ENCODE results near the gene RRAD. TPM values are rescaled to one million over a fixed set of nuclear protein-coding genes. Genes with fewer than 3 reads are reported as not detected.

The RRAD gene
- total RNA-seq, 1 experiment from 2014 or later: 0.19 TPM

DNA sequence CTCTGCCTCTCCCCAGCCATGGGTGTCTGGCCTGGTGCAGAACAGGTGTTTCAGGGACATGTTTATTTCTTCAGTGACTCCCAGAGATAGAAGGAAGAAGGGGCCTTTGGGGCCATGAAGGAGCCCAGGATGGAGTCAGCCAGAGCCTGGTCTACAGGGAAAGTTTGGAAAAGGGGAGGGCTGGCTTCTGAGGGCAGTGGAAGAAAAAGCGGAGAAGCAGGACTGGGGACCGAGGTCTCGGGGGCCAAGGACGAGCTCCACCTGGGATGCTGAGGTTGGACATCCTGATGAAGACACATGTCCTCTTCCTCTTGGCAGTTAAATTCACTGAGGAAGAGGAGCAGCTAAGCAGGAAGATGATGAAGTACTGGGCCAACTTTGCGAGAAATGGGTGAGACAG lies 17.6 kb upstream of the RRAD start:
- TF ChIP-seq, protein P1, sequence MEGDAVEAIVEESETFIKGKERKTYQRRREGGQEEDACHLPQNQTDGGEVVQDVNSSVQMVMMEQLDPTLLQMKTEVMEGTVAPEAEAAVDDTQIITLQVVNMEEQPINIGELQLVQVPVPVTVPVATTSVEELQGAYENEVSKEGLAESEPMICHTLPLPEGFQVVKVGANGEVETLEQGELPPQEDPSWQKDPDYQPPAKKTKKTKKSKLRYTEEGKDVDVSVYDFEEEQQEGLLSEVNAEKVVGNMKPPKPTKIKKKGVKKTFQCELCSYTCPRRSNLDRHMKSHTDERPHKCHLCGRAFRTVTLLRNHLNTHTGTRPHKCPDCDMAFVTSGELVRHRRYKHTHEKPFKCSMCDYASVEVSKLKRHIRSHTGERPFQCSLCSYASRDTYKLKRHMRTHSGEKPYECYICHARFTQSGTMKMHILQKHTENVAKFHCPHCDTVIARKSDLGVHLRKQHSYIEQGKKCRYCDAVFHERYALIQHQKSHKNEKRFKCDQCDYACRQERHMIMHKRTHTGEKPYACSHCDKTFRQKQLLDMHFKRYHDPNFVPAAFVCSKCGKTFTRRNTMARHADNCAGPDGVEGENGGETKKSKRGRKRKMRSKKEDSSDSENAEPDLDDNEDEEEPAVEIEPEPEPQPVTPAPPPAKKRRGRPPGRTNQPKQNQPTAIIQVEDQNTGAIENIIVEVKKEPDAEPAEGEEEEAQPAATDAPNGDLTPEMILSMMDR (conservative IDR thresholded peaks at IDR 0.05; ENCODE audit: low read depth, low read length): no peak
- TF ChIP-seq EZH2 (IDR thresholded peaks at IDR 0.05; ENCODE audit: borderline replicate concordance, low read depth, low read length, poor library complexity, severe bottlenecking): no peak
- ChIA-PET POLR2A (ENCODE audit: low non-redundant PET) (no interaction called here), CTCF (interaction anchor here (0.6 kb wide), 1 partner anchor 228 kb away, joined by 4 read pairs; the partner anchor contains the start of gene NOL3)

DNA sequence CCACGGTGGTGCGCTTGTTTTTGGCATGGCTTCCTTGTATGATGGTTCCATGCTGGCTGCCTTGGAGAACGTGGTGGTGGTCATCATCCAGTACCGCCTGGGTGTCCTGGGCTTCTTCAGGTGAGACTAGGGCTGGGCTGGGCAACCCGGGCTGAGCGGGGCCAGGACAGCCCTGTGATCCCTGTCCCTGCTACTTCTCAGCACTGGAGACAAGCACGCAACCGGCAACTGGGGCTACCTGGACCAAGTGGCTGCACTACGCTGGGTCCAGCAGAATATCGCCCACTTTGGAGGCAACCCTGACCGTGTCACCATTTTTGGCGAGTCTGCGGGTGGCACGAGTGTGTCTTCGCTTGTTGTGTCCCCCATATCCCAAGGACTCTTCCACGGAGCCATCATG lies 14.9 kb upstream of the RRAD start:
- no TSS peak for BruUV-seq (replicated peaks)
- TF ChIP-seq, protein P1 (conservative IDR thresholded peaks at IDR 0.05; ENCODE audit: low read depth, low read length): no peak
- TF ChIP-seq EZH2 (IDR thresholded peaks at IDR 0.05; ENCODE audit: borderline replicate concordance, low read depth, low read length, poor library complexity, severe bottlenecking): no peak
- H3K4me1 ChIP-seq (ENCODE audit: insufficient read depth, low read length, poor library complexity, severe bottlenecking): peaks cover 8% of the 10 kb centered on the region
- no peaks in the 10 kb centered on the region for H3K27me3 ChIP-seq (replicated peaks; ENCODE audit: insufficient read depth, low read depth, low read length, poor library complexity)
- no peak overlapping the region for H3K27ac ChIP-seq (ENCODE audit: low read depth, low read length, poor library complexity, severe bottlenecking)
- ChIA-PET CTCF (no interaction called here), POLR2A (ENCODE audit: low non-redundant PET) (no interaction called here)
- DNase-seq (ENCODE audit: low spot score): no peak
- H3K36me3 ChIP-seq (ENCODE audit: insufficient read depth, low read length, poor library complexity, severe bottlenecking): peaks cover 38% of the 10 kb centered on the region
- H3K9me3 ChIP-seq (ENCODE audit: low read depth, low read length, poor library complexity, severe bottlenecking): no peaks in the 10 kb centered on the region
- H3K4me3 ChIP-seq (ENCODE audit: low read depth, low read length, poor library complexity, severe bottlenecking): no peak overlapping the region
- intact Hi-C loops (cut with micrococcal nuclease; ENCODE audit: unreplicated experiment): no loop called here

More for the DNA sequence above, 17.6 kb upstream of the RRAD start:
- no peak overlapping the region for H3K4me3 ChIP-seq (ENCODE audit: low read depth, low read length, poor library complexity, severe bottlenecking)
- peaks cover 38% of the 10 kb centered on the region for H3K36me3 ChIP-seq (ENCODE audit: insufficient read depth, low read length, poor library complexity, severe bottlenecking)
- DNase-seq (ENCODE audit: low spot score): no peak
- H3K27ac ChIP-seq (ENCODE audit: low read depth, low read length, poor library complexity, severe bottlenecking): no peak overlapping the region
- no peaks in the 10 kb centered on the region for H3K4me1 ChIP-seq (ENCODE audit: insufficient read depth, low read length, poor library complexity, severe bottlenecking)
- intact Hi-C loops (cut with micrococcal nuclease; ENCODE audit: unreplicated experiment): no loop called here
- H3K27me3 ChIP-seq (replicated peaks; ENCODE audit: insufficient read depth, low read depth, low read length, poor library complexity): no peaks in the 10 kb centered on the region
- H3K9me3 ChIP-seq (ENCODE audit: low read depth, low read length, poor library complexity, severe bottlenecking): no peaks in the 10 kb centered on the region
- no TSS peak for BruUV-seq (replicated peaks)

DNA sequence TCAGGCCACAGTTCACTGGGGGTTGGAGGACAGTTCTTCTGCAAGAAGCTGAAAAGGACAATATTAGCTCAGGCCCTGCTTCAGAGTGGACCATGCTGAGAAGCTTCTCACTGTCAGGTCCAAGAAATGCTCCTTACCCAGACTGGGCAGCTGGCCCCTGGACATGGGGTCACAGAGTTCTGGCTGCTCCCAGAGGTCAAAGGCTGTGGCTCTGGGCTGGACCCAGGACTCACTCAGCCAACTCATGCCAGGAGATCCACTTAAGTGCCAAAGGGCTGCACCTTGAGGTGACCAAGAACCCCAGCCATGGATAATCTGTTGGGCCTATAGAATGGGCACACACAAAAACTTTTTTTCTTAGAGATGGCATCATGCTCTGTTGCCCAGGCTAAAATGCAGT lies 14.0 kb upstream of the RRAD start:
- Histone ChIP-seq H3K27me3 (replicated peaks; ENCODE audit: insufficient read depth, low read depth, low read length, poor library complexity) (no peaks in the 10 kb centered on the region), H3K36me3 (ENCODE audit: insufficient read depth, low read length, poor library complexity, severe bottlenecking) (peaks cover 38% of the 10 kb centered on the region), H3K27ac (ENCODE audit: low read depth, low read length, poor library complexity, severe bottlenecking) (no peak overlapping the region), H3K4me1 (ENCODE audit: insufficient read depth, low read length, poor library complexity, severe bottlenecking) (peaks cover 8% of the 10 kb centered on the region), H3K4me3 (ENCODE audit: low read depth, low read length, poor library complexity, severe bottlenecking) (no peak overlapping the region), H3K9me3 (ENCODE audit: low read depth, low read length, poor library complexity, severe bottlenecking) (no peaks in the 10 kb centered on the region)
- no peak for TF ChIP-seq EZH2 (IDR thresholded peaks at IDR 0.05; ENCODE audit: borderline replicate concordance, low read depth, low read length, poor library complexity, severe bottlenecking)
- TF ChIP-seq, protein P1 (conservative IDR thresholded peaks at IDR 0.05; ENCODE audit: low read depth, low read length): no peak
- ChIA-PET POLR2A (ENCODE audit: low non-redundant PET) (no interaction called here), CTCF (no interaction called here)
- intact Hi-C loops (cut with micrococcal nuclease; ENCODE audit: unreplicated experiment): no loop called here
- no peak for DNase-seq (ENCODE audit: low spot score)
- BruUV-seq (replicated peaks): no TSS peak
